22Rv1 (cell line): ENCODE data around the gene CNTN5.

ENCODE experiments used
- H3K27ac ChIP-seq: fragments of 450-650 bp; 2 replicates; pipeline ENCODE4 v1.5.1; 2017
- ZFX ChIP-seq: fragments of 450-650 bp; IDR thresholded peaks from 2 replicates; pipeline ENCODE4 v1.6.1; 2017; ENCODE audit warnings: antibody characterized with exemption, borderline replicate concordance
- TF ChIP-seq, protein P1 (sequence below): fragments of 450-650 bp; IDR thresholded peaks from 2 replicates; pipeline ENCODE4 v1.5.1; 2017; ENCODE audit warnings: mild to moderate bottlenecking

The CNTN5 gene

DNA sequence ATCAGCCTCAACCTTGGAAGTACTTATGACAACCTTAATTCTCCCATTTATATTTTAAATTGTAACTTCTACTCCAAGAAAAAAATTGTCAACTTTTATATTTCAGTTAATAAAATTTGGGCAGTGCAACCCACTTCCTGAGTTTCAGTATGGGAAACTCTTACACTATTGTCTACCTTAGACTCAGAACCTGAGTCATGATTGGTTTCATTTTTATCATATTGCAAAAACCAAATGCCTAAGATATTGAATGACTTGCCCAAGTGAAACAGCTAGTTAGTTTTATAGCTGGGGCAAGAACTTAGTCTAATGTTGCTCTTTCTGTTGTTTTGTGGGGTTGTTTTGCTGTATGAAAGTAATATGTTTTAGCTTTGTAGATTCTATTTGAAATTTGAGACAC lies 1332.3 kb downstream of the CNTN5 start:
- TF ChIP-seq, protein P1, sequence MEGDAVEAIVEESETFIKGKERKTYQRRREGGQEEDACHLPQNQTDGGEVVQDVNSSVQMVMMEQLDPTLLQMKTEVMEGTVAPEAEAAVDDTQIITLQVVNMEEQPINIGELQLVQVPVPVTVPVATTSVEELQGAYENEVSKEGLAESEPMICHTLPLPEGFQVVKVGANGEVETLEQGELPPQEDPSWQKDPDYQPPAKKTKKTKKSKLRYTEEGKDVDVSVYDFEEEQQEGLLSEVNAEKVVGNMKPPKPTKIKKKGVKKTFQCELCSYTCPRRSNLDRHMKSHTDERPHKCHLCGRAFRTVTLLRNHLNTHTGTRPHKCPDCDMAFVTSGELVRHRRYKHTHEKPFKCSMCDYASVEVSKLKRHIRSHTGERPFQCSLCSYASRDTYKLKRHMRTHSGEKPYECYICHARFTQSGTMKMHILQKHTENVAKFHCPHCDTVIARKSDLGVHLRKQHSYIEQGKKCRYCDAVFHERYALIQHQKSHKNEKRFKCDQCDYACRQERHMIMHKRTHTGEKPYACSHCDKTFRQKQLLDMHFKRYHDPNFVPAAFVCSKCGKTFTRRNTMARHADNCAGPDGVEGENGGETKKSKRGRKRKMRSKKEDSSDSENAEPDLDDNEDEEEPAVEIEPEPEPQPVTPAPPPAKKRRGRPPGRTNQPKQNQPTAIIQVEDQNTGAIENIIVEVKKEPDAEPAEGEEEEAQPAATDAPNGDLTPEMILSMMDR = no peak
- no peak for TF ChIP-seq ZFX
- no peak overlapping the region for H3K27ac ChIP-seq

DNA sequence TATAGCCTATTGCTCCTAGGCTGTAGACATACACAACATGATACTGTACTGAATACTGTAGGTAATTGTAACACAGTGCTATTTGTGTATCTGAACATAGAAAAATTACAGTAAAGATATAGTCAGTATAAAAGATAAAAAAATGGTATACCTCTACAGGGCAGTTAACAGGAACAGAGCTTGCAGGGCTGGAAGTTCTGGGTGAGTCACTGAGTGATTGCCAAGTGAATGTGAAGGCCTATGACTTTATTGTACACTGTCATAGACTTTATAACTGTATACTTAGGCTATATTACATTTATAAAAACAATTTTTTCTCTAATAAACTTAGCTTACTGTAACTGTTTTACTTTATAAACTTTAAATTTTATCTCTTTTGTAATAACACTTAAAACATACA lies 1334.0 kb downstream of the CNTN5 start:
- no peak for TF ChIP-seq ZFX
- TF ChIP-seq, protein P1 = no peak
- H3K27ac ChIP-seq = no peak overlapping the region

DNA sequence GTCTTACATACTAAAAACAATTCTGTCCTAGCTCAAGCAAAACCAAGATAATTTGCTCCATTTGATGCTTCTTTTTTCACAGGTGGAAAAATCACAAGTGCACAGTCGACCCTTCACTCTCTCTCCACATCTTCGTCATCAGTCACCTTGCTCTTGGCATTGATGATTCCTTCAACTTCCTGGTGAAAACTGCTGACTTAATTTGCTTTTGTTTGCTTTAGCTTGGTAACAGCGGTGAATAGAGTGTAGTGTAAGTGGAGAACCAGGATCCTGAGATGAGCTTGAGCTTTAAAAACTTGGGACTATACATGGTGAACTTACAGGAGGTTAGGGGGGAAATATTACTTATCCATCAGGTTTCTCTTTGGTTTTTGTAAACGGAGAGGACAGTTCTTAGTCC lies 1335.3 kb downstream of the CNTN5 start:
- TF ChIP-seq, protein P1 = no peak
- no peak for TF ChIP-seq ZFX
- no peak overlapping the region for H3K27ac ChIP-seq

DNA sequence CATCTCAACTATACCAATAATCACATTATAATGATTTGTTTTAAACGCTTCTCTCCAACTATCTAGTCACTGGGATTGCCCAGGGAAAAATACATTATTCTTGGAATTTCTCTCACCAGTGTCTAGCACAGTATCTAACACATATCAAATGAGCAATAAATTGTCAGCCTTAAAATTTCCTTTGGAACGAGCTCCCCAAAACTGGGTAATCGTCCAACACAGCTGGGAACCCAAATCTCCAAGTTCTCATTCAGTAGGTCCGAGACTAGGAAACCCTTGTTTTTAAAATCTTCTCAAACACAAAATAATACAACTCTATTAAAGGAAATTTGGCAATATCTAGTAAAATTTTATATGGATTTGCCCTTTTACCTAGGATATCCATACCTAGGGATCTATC lies 1338.5 kb downstream of the CNTN5 start:
- H3K27ac ChIP-seq = no peak overlapping the region
- no peak for TF ChIP-seq ZFX
- TF ChIP-seq, protein P1 = no peak

DNA sequence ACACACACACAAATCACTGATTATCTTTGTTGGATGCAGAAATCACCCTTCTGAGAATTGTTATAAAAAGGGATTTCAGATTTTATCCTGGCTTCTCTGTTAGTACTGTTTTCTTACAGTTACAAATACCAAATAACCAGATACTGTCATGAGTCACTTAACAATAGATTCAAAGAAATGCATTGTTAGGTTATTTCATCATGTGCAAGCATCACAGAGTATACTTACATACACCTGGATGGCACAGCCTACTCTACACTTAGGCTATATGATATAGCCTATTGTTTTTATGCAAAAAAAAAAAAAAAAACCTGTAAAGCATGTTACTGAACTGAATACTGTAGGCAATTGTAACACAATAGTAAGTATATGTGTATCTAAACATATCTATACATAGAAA lies 1347.1 kb downstream of the CNTN5 start:
- no peak overlapping the region for H3K27ac ChIP-seq

DNA sequence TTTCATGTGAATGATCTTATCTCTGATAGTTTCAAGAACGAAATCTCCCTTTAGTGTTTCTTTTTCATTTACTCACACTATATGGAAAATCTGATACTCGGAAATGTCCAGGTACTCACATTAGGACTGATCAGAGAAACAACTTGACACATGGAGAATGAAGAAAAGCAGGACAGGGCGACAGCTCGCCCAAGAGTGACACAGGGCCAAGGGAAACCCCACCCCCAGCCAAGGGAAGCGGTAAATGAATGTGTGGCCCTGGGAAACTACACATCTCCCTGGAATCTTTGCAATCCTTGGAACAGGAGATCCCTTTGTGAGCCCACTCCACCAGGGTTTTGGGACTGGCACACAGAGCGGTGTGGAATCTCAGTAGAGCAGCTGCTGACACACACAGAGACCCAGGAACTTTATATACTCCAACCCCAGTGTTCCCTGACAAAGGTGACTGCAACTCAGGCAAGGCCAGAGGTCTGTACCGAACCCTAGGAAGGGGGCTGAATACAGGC lies 1362.7 kb downstream of the CNTN5 start:
- no peak for TF ChIP-seq ZFX
- TF ChIP-seq, protein P1 = no peak
- no peak overlapping the region for H3K27ac ChIP-seq

More for the DNA sequence above, 1347.1 kb downstream of the CNTN5 start:
- TF ChIP-seq, protein P1 = no peak
- no peak for TF ChIP-seq ZFX

DNA sequence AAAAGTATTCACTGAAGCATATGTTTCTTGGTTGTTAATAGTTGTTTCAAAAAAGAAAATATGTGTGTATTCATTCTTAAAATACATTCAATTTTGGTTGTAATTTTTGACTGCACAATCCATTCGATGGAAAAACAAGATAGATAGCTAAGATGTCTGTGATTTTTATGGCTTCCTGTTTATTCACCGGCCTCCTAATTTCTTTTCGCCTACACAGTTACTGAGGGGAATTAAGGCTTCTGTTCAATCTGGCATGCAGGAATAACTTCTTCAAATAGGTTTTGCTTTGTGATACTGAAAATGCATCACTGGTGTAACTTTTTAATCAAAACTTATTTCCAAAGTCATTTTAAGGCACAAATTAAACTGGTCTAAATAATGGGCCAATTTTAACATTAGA lies 1375.5 kb downstream of the CNTN5 start:
- H3K27ac ChIP-seq = no peak overlapping the region
- TF ChIP-seq ZFX = no peak
- TF ChIP-seq, protein P1 = no peak
